MCF 10A (cell line): ENCODE results near the gene CEBPZ. TPM values are rescaled to one million over a fixed set of nuclear protein-coding genes. Genes with fewer than 3 reads are reported as not detected.
A peak's percentile ranks its signal among the peaks of the same experiment; 100 is the strongest.

Experiments
- BruUV-seq: library from RNA; stranded (reverse); fragments of 400-500 nt; replicated peaks from 2 replicates; lab custom pipeline; 2021; lab: Mats Ljungman, UMichigan
- CTCF ChIA-PET: fragments of 300-600 bp; sonication (Branson Sonifier 250); formaldehyde crosslinking; extraction: SDS; loops from one replicate; lab custom pipeline; 2021; ENCODE audit warnings: antibody characterized with exemption, inconsistent platforms; lab: Yijun Ruan, JAX
- POLR2A ChIA-PET: fragments of 300-600, 350-650 bp; sonication (Branson Sonifier 250); formaldehyde crosslinking; extraction: SDS; loops from one replicate; lab custom pipeline; 2020; ENCODE audit warnings: antibody characterized with exemption, inconsistent platforms; lab: Yijun Ruan, JAX
- DNase-seq: peaks from one replicate; pipeline ENCODE4 v3.0.0-alpha.2; 2018; ENCODE audit not compliant: unreplicated experiment
- H3K27ac Mint-ChIP-seq: one replicate; pipeline ENCODE4 v1.8.0; 2022; ENCODE audit warnings: mild to moderate bottlenecking, low read depth, mixed read lengths; ENCODE audit not compliant: unreplicated experiment
- H3K27me3 Mint-ChIP-seq: one replicate; pipeline ENCODE4 v1.8.0; 2022; ENCODE audit warnings: mixed read lengths; ENCODE audit not compliant: insufficient read depth, unreplicated experiment
- H3K36me3 Mint-ChIP-seq: one replicate; pipeline ENCODE4 v1.8.0; 2022; ENCODE audit warnings: mild to moderate bottlenecking, moderate library complexity, mixed read lengths; ENCODE audit not compliant: insufficient read depth, unreplicated experiment
- H3K4me1 Mint-ChIP-seq: one replicate; pipeline ENCODE4 v1.8.0; 2022; ENCODE audit warnings: mixed read lengths; ENCODE audit not compliant: insufficient read depth, unreplicated experiment
- H3K4me3 Mint-ChIP-seq: one replicate; pipeline ENCODE4 v1.8.0; 2022; ENCODE audit warnings: mild to moderate bottlenecking, moderate library complexity, mixed read lengths; ENCODE audit not compliant: unreplicated experiment
- H3K9me3 Mint-ChIP-seq: one replicate; pipeline ENCODE4 v1.8.0; 2022; ENCODE audit warnings: mixed read lengths; ENCODE audit not compliant: unreplicated experiment
- CTCF ChIP-seq: fragments of 200-600 bp; IDR thresholded peaks from one replicate; pipeline ENCODE4 v1.8.0; 2022; ENCODE audit warnings: antibody characterized with exemption, mild to moderate bottlenecking; ENCODE audit not compliant: unreplicated experiment
- intact Hi-C: fragments of 100-400 bp; cut with micrococcal nuclease; formaldehyde crosslinking; loops from 2 replicates; pipeline ENCODE4 v1.14.1; 2022
- total RNA-seq: library from RNA; stranded (reverse); gene quantifications from 2 replicates; pipeline ENCODE4 v1.2.3, GENCODE V29; 2022

Gene CEBPZ
- total RNA-seq, 1 experiment from 2014 or later = 61.7 TPM

- TSS peak; percentile 47 for BruUV-seq
- Mint-ChIP-seq H3K4me3 (peak within 1 kb of the TSS; percentile 84), H3K27me3 (no peaks in the 10 kb centered on the region), H3K36me3 (peaks cover 10% of the 10 kb centered on the region), H3K9me3 (peaks cover 15% of the 10 kb centered on the region), H3K27ac (peak within 1 kb of the TSS; percentile 90), H3K4me1 (peaks cover 28% of the 10 kb centered on the region)
- POLR2A ChIA-PET = interaction anchor here (0.5 to 3.3 kb wide), 11 partner anchors 11 to 114 kb away, joined by 3 to 18 read pairs (median 4); partner anchors contain the start of genes CEBPZ, CEBPZOS, GPATCH11 and HEATR5B
- CTCF ChIA-PET = interaction anchor here (0.7 to 2.1 kb wide), 4 partner anchors 9 to 12 kb away, joined by 3 to 11 read pairs (median 6); no protein-coding TSS in a partner anchor
- TF ChIP-seq CTCF = no peak
- intact Hi-C loops = no loop called here
- DNase-seq = peak; percentile 90
Observed at GRCh38 chr2:37156857-37157714, 74.3 kb downstream of the CEBPZ start, which contains the start of gene EIF2AK2. Gene EIF2AK2 (minus strand): TSS chr2:37156980. CDS start chr2:37147806, 9,174 bp downstream.

- Mint-ChIP-seq H3K27ac (peak overlapping the region; percentile 90), H3K36me3 (peaks cover 10% of the 10 kb centered on the region), H3K27me3 (no peaks in the 10 kb centered on the region), H3K9me3 (peaks cover 15% of the 10 kb centered on the region), H3K4me1 (peaks cover 28% of the 10 kb centered on the region), H3K4me3 (peak overlapping the region; percentile 84)
- intact Hi-C loops = no loop called here
- POLR2A ChIA-PET = interaction anchor here (0.5 to 3.3 kb wide), 13 partner anchors 10 to 1163 kb away, joined by 3 to 18 read pairs (median 4); partner anchors contain the start of genes CEBPZ, CEBPZOS, GPATCH11 and HEATR5B
- peak; percentile 40 for DNase-seq
- TF ChIP-seq CTCF = no peak
- BruUV-seq = no TSS peak
- CTCF ChIA-PET = interaction anchor here (0.6 to 2.1 kb wide), 6 partner anchors 11 to 650 kb away, joined by 3 to 7 read pairs (median 3); no protein-coding TSS in a partner anchor
Observed at GRCh38 chr2:37156071-37156856, 75.1 kb downstream of the CEBPZ start.

GRCh38 chr2:37154785-37155184 lies 76.6 kb downstream of the CEBPZ start:
- Mint-ChIP-seq H3K27me3 (no peaks in the 10 kb centered on the region), H3K9me3 (peaks cover 15% of the 10 kb centered on the region), H3K36me3 (peaks cover 10% of the 10 kb centered on the region), H3K27ac (peak overlapping the region; percentile 90), H3K4me3 (no peak overlapping the region), H3K4me1 (peaks cover 28% of the 10 kb centered on the region)
- ChIA-PET POLR2A (interaction anchor here (0.8 to 3.3 kb wide), 4 partner anchors 71 to 77 kb away, joined by 3 to 18 read pairs (median 10); partner anchors contain the start of genes CEBPZ, GPATCH11, HEATR5B and NDUFAF7), CTCF (interaction anchor here (0.6 to 1.0 kb wide), 5 partner anchors 13 to 737 kb away, joined by 3 to 4 read pairs (median 3); no protein-coding TSS in a partner anchor)
- no peak for TF ChIP-seq CTCF
- no peak for DNase-seq
- no TSS peak for BruUV-seq
- intact Hi-C loops = no loop called here
